Liver (tissue), 9 donors: ENCODE data around the gene PCDH8. TPM values are rescaled to one million over a fixed set of nuclear protein-coding genes. Genes with fewer than 3 reads are reported as not detected.

ENCODE experiments used
- DNase-seq: peaks from one replicate; pipeline ENCODE4 v3.0.0-alpha.2; 2017; ENCODE audit warnings: low spot score
- H3K27ac ChIP-seq, 2 donors: one replicate each; pipeline ENCODE4 v1.7.0; 2013; ENCODE audit warnings: inconsistent platforms in 2 of 2, low read length in 2 of 2, control low read depth in 1 of 2, low read depth in 1 of 2, mild to moderate bottlenecking in 1 of 2
- H3K27me3 ChIP-seq, 4 donors: one replicate each; pipeline versions ENCODE4 v1.6.1 to v1.7.0; 2013; ENCODE audit warnings: low read length in 3 of 4, inconsistent platforms in 1 of 4, mild to moderate bottlenecking in 1 of 4, moderate library complexity in 1 of 4; ENCODE audit not compliant: control insufficient read depth in 4 of 4, insufficient read depth in 4 of 4
- H3K36me3 ChIP-seq, 4 donors: one replicate each; pipeline versions ENCODE4 v1.6.1 to v1.7.0; 2013; ENCODE audit warnings: low read length in 3 of 4, mild to moderate bottlenecking in 3 of 4, low read depth in 1 of 4, moderate library complexity in 1 of 4; ENCODE audit not compliant: control insufficient read depth in 4 of 4, insufficient read depth in 3 of 4
- H3K4me1 ChIP-seq, 4 donors: one replicate each; pipeline versions ENCODE4 v1.6.1 to v1.7.0; 2013; ENCODE audit warnings: low read length in 3 of 4, mild to moderate bottlenecking in 3 of 4, moderate library complexity in 1 of 4; ENCODE audit not compliant: control insufficient read depth in 4 of 4, insufficient read depth in 4 of 4
- H3K4me3 ChIP-seq, 3 donors: one replicate each; pipeline versions ENCODE4 v1.6.1 to v1.7.0; 2013; ENCODE audit warnings: low read length in 3 of 3, control low read depth in 1 of 3, low read depth in 1 of 3, mild to moderate bottlenecking in 1 of 3
- H3K9ac ChIP-seq, 2 donors: one replicate each; pipeline ENCODE4 v1.7.0; 2013; ENCODE audit warnings: low read length in 2 of 2, mild to moderate bottlenecking in 2 of 2, moderate library complexity in 2 of 2, control low read depth in 1 of 2, low read depth in 1 of 2
- H3K9me3 ChIP-seq, 4 donors: one replicate each; pipeline versions ENCODE4 v1.6.1 to v1.7.0; 2013; ENCODE audit warnings: low read length in 3 of 4; ENCODE audit not compliant: control insufficient read depth in 4 of 4
- EGR1 ChIP-seq, 2 donors: IDR thresholded peaks; 2 replicates each; pipeline ENCODE4 v1.6.1; 2016 to 2018; ENCODE audit warnings: antibody characterized with exemption in 2 of 2, low read depth in 2 of 2
- FOXA2 ChIP-seq: IDR thresholded peaks from 2 replicates; pipeline ENCODE4 v1.6.1; 2016; ENCODE audit warnings: antibody characterized with exemption
- GABPA ChIP-seq, 2 donors: IDR thresholded peaks in 1 of 2; conservative IDR thresholded peaks in 1 of 2; 2 replicates each; pipeline ENCODE4 v1.6.1; 2016; ENCODE audit warnings: antibody characterized with exemption in 2 of 2, mild to moderate bottlenecking in 1 of 2, moderate library complexity in 1 of 2
- HNF4G ChIP-seq: IDR thresholded peaks from 2 replicates; pipeline ENCODE4 v1.6.1; 2016; ENCODE audit warnings: antibody characterized with exemption
- JUND ChIP-seq, 2 donors: IDR thresholded peaks; 2 replicates each; pipeline ENCODE4 v1.6.1; 2016; ENCODE audit warnings: antibody characterized with exemption in 2 of 2
- NR2F2 ChIP-seq: IDR thresholded peaks from 2 replicates; pipeline ENCODE4 v1.6.1; 2016; ENCODE audit warnings: antibody characterized with exemption
- RAD21 ChIP-seq, 2 donors: IDR thresholded peaks; 2 replicates each; pipeline ENCODE4 v1.6.1; 2016; ENCODE audit warnings: antibody characterized with exemption in 2 of 2, mild to moderate bottlenecking in 2 of 2
- RXRA ChIP-seq, 2 donors: IDR thresholded peaks; 2 replicates each; pipeline ENCODE4 v1.6.1; 2017 to 2018; ENCODE audit warnings: antibody characterized with exemption in 2 of 2, mild to moderate bottlenecking in 1 of 2
- TAF1 ChIP-seq: conservative IDR thresholded peaks from 2 replicates; pipeline ENCODE4 v1.6.1; 2016; ENCODE audit warnings: antibody characterized with exemption, mild to moderate bottlenecking
- YY1 ChIP-seq: IDR thresholded peaks from 2 replicates; pipeline ENCODE4 v1.6.1; 2016; ENCODE audit warnings: antibody characterized with exemption, mild to moderate bottlenecking
- WGBS: extraction: QIAGEN DNeasy Blood & Tissue Kit; methylation state at CpG from one replicate; pipeline ENCODE4 v1.1.7; 2013; 5-methylcytosine and 5-hydroxymethylcytosine counted together
- polyA plus RNA-seq, 2 donors: library from polyadenylated mRNA; stranded (reverse) in 1 of 2; unstranded in 1 of 2; fragments of 200-250 nt in 1 of 2; fragments of >200 nt in 1 of 2; fragmentation: Nextera tagmentation in 1 of 2; extraction: Ambion mirVana in 1 of 2; gene quantifications; one replicate each; pipeline versions ENCODE4 v1.2.1 to v1.2.3, GENCODE V29; 2013 to 2015
- total RNA-seq, 2 donors: library from RNA; depleted of rRNA; stranded (reverse); fragments of >200 nt; gene quantifications; one replicate each; pipeline ENCODE4 v1.2.3, GENCODE V29; 2014
- TF ChIP-seq, protein P1 (sequence below): IDR thresholded peaks from 2 replicates; pipeline ENCODE4 v1.6.1; 2016; ENCODE audit warnings: antibody characterized with exemption, mild to moderate bottlenecking
- TF ChIP-seq, protein P2 (sequence below): fragments of 150-350 bp; IDR thresholded peaks from 2 replicates; pipeline ENCODE4 v1.5.1; 2017; ENCODE audit warnings: improper control_type of control experiment, low read depth, low read length; ENCODE audit not compliant: missing input control
- TF ChIP-seq, protein P3 (sequence below): IDR thresholded peaks from 2 replicates; pipeline ENCODE4 v1.6.1; 2016; ENCODE audit warnings: antibody characterized with exemption
- TF ChIP-seq, protein P4 (sequence below): IDR thresholded peaks from 2 replicates; pipeline ENCODE4 v1.6.1; 2016; ENCODE audit warnings: antibody characterized with exemption
- donor health status: healthy.
- donor health status: healthy.
- donor health status: healthy.
- donor health status: healthy.
- donor health status: healthy.

The PCDH8 gene
- total and polyA plus RNA-seq, 4 donors = not detected

DNA sequence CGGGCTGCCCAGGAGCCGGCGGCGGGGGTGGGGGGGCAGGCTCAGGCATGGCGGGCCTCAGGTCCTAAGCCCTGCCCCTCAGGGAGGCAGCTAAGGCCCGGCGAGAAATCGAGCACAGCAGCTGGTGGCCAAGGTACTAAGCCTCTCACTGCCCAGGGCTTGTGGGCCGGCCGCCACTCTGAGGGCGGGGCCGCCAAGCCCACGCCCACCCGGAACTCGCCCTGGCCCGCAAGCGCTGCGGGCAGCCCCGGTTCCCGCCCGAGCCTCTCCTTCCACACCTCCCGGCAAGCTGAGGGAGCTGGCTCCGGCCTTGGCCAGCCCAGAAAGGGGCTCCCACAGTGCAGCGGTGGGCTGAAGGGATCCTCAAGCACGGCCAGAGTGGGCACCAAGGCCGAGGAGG is 33.1 kb downstream of the PCDH8 start (continued):
- TF ChIP-seq, protein P1, sequence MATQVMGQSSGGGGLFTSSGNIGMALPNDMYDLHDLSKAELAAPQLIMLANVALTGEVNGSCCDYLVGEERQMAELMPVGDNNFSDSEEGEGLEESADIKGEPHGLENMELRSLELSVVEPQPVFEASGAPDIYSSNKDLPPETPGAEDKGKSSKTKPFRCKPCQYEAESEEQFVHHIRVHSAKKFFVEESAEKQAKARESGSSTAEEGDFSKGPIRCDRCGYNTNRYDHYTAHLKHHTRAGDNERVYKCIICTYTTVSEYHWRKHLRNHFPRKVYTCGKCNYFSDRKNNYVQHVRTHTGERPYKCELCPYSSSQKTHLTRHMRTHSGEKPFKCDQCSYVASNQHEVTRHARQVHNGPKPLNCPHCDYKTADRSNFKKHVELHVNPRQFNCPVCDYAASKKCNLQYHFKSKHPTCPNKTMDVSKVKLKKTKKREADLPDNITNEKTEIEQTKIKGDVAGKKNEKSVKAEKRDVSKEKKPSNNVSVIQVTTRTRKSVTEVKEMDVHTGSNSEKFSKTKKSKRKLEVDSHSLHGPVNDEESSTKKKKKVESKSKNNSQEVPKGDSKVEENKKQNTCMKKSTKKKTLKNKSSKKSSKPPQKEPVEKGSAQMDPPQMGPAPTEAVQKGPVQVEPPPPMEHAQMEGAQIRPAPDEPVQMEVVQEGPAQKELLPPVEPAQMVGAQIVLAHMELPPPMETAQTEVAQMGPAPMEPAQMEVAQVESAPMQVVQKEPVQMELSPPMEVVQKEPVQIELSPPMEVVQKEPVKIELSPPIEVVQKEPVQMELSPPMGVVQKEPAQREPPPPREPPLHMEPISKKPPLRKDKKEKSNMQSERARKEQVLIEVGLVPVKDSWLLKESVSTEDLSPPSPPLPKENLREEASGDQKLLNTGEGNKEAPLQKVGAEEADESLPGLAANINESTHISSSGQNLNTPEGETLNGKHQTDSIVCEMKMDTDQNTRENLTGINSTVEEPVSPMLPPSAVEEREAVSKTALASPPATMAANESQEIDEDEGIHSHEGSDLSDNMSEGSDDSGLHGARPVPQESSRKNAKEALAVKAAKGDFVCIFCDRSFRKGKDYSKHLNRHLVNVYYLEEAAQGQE = no peak

DNA sequence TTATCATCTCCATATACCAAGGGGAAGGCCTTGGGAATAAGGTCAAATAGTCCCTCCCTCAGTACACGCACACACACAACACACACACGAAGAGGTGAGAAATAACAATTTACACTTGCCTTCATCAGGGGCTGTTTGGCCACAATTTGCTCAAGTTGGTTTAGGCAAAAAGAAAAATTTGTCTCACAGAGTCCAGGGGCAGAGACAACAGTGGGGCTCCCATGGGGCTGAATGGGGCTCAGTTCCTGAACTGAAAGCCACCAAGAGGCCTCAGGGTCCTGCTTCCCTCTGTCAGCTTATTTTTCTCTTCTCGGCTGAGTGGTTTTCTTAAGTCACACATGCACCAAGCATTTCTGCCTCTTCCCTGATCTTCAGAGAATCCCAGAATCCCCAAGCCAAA is 35.5 kb downstream of the PCDH8 start:
- no peak for TF ChIP-seq RXRA (IDR thresholded peaks at IDR 0.05)
- no peak for TF ChIP-seq JUND (IDR thresholded peaks at IDR 0.05)
- TF ChIP-seq, protein P1 = no peak
- no peak for TF ChIP-seq TAF1
- TF ChIP-seq YY1 = no peak
- TF ChIP-seq NR2F2 = no peak
- TF ChIP-seq RAD21 (IDR thresholded peaks at IDR 0.05) = no peak
- no peak for TF ChIP-seq HNF4G
- TF ChIP-seq, protein P2, sequence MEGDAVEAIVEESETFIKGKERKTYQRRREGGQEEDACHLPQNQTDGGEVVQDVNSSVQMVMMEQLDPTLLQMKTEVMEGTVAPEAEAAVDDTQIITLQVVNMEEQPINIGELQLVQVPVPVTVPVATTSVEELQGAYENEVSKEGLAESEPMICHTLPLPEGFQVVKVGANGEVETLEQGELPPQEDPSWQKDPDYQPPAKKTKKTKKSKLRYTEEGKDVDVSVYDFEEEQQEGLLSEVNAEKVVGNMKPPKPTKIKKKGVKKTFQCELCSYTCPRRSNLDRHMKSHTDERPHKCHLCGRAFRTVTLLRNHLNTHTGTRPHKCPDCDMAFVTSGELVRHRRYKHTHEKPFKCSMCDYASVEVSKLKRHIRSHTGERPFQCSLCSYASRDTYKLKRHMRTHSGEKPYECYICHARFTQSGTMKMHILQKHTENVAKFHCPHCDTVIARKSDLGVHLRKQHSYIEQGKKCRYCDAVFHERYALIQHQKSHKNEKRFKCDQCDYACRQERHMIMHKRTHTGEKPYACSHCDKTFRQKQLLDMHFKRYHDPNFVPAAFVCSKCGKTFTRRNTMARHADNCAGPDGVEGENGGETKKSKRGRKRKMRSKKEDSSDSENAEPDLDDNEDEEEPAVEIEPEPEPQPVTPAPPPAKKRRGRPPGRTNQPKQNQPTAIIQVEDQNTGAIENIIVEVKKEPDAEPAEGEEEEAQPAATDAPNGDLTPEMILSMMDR = no peak
- TF ChIP-seq EGR1 (IDR thresholded peaks at IDR 0.05; ENCODE audit: low read depth in 2 of 2) = no peak
- TF ChIP-seq, protein P3, sequence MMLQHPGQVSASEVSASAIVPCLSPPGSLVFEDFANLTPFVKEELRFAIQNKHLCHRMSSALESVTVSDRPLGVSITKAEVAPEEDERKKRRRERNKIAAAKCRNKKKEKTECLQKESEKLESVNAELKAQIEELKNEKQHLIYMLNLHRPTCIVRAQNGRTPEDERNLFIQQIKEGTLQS = no peak
- H3K4me1 ChIP-seq = no peaks in the 10 kb centered on the region
- no peak overlapping the region for H3K27ac ChIP-seq
- no peak overlapping the region for H3K9ac ChIP-seq
- no peaks in the 10 kb centered on the region for H3K27me3 ChIP-seq
- no peaks in the 10 kb centered on the region for H3K36me3 ChIP-seq
- no peaks in the 10 kb centered on the region for H3K9me3 ChIP-seq
- H3K4me3 ChIP-seq = no peak overlapping the region
- 78% methylated on average over 3 of the region's 3 CpGs for WGBS
- DNase-seq = no peak

DNA sequence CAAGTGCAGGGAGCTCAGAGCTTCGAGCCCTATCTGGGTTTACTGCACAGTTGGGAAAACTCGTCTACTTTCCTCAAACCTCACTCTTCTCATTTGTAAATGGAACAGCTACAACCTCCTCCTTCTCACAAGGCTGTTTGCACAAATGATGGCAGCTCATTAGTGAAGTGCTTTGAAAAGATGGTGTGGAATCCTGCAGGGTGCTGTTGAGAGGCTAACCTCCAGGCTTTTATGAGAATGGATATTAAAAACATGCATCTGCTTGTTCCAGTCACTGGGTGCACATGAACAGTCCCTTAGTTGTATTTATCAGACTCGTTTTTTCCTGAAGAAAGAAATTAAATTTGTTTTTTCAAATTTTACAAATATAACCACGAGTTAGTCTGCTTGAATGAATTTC is 36.6 kb downstream of the PCDH8 start:
- Histone ChIP-seq H3K4me1 (no peaks in the 10 kb centered on the region), H3K36me3 (no peaks in the 10 kb centered on the region), H3K27me3 (no peaks in the 10 kb centered on the region), H3K4me3 (no peak overlapping the region), H3K27ac (no peak overlapping the region), H3K9ac (no peak overlapping the region), H3K9me3 (no peaks in the 10 kb centered on the region)
- DNase-seq = no peak
- WGBS = 49% methylated on average over 4 of the region's 4 CpGs
- TF ChIP-seq EGR1 (IDR thresholded peaks at IDR 0.05; ENCODE audit: low read depth in 2 of 2) (no peak), GABPA (IDR thresholded peaks at IDR 0.05 in 1 of 2, conservative IDR thresholded peaks at IDR 0.05 in 1 of 2) (no peak), RAD21 (IDR thresholded peaks at IDR 0.05) (no peak), TAF1 (no peak), RXRA (IDR thresholded peaks at IDR 0.05) (no peak), FOXA2 (no peak)
- TF ChIP-seq, protein P2 = no peak
- TF ChIP-seq, protein P4, sequence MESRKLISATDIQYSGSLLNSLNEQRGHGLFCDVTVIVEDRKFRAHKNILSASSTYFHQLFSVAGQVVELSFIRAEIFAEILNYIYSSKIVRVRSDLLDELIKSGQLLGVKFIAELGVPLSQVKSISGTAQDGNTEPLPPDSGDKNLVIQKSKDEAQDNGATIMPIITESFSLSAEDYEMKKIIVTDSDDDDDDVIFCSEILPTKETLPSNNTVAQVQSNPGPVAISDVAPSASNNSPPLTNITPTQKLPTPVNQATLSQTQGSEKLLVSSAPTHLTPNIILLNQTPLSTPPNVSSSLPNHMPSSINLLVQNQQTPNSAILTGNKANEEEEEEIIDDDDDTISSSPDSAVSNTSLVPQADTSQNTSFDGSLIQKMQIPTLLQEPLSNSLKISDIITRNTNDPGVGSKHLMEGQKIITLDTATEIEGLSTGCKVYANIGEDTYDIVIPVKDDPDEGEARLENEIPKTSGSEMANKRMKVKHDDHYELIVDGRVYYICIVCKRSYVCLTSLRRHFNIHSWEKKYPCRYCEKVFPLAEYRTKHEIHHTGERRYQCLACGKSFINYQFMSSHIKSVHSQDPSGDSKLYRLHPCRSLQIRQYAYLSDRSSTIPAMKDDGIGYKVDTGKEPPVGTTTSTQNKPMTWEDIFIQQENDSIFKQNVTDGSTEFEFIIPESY = no peak
